ENCODE results near the gene PIGC.

DNA sequence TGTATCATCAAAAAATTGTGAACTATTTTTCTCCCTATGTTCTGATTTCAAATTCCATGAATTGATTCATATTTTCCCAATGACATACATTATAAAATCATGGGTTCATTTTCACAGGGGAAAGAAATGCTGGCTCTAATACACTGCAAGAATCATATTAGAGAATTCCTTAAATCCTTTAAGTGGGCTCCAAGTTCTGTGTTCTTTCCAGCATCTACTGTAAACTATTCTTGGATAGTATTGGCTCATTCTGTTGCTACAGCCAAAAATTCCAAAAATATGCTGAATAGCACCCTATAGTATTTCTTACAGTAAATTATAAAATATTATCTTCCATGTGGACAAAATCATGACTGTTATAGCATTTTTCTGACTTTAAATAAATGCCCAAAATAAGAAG is 42.4 kb downstream of the PIGC start:
- TF ChIP-seq POLR2A (IDR thresholded peaks at IDR 0.05), result no peak
- no peak for TF ChIP-seq CTCF (IDR thresholded peaks at IDR 0.05)
- no peak for TF ChIP-seq EP300 (IDR thresholded peaks at IDR 0.05)
